ENCODE data around the gene MLH1.

MLH1 gene

DNA sequence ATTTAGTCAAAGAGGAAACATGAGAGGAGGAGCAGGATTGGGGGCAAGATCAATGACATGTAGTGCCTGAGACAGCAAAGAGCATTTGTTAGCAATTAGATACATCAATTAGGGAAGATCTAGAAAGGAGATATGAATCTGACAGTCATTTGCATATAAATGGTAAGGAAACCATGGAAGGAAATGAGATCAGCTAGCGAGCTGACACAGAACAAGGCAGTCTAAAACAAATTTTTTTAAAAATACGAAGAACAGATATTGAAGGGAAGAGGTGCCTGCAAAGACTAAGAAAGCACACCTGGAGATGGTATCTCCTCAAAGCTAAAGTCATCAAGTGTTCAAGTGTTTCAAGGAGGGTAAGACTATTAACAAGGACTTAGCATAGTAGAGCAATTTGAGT is 5.0 kb upstream of the MLH1 start:
- DNase-seq = no peak

DNA sequence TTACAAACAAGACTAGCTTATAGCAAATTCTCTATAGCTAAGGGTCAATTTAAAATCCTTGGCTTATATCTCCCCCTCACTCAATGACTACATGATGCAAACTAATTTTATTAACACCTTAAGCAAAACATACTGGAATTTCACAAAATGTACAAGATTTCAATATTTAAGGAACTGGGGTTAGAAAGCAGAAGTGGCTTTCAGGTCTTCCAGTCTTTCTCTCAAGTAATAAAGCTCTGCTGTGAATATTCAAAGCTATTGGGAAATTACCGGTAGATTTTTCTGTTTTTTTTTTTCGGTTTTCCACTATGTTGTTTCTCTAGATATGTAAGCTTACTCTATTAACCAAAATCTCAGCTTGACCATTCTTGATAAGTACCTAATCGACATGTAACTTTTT is 4.3 kb upstream of the MLH1 start:
- DNase-seq = no peak

DNA sequence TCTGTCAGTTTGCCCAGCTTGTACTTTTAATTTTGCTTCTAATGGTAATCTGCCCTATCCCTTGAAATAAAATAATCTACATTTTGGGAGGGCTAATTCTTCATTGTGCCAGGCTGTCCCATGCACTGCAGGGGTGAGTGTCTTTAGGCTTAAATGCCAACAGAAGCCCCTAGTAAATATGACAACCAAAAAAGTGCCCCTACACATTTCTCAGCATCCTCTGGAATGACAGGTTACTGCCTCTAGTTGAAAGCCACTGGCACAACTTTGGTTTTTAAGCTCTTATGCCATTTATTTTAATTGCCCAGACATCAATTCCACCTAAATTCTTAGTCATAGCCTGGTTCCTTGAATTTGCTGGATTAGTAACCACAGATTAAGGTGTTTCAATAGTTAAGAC is 3.8 kb upstream of the MLH1 start:
- DNase-seq = no peak

DNA sequence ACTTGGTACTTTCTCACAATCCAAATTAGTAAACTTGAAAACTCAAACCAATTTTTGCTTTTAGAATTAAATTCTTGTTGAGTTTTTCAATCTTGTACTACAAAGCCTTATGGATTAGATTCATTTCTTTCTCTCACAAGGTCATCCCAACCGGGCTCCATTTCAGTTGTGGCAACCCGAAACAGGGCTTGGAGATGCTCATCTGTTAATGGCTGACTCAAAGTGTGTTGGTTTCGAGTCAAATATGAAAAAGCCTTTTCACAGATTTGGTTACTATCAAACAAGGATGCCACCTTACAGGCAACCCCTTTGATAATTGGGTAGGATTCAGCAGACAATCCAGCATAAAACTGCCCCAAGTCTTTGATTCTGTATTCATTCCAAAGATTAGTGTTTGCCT is 2.2 kb upstream of the MLH1 start:
- no peak for DNase-seq

DNA sequence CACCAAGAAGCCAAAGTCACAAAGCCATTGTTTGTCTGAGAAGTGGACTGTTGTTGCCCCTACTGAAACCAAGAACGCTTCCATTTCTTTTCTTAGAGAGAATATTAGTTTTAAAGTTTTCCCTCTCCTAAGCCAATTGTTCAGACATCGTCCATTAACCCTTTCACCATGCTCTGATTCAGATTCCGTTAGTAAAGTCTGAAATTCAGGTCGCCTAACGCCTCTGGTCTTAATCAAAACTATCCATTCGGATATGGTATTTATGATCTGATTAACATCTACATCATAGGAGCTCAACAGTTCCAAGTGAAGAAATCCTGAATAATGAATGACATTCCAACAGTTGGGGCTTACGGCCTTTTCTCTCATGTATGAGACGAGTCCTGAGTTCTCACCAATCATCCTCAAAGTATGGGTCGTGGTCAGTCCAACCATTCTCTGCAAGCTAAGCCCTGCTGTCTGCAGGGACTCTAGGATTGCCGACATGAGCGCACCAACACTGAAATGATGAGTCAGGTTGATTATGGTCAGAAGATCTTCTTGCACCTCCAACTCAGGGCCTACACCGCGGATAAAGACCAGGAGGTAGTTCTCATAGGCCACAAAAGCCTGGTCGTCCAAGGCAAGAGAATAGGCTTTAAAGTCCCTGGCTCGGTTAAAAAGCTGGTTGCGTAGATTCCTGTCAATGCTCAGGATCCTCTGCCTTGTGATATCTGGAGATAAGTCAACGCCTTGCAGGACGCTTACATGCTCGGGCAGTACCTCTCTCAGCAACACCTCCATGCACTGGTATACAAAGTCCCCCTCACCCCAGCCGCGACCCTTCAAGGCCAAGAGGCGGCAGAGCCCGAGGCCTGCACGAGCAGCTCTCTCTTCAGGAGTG is 1.2 kb upstream of the MLH1 start:
- DNase-seq = no peak

DNA sequence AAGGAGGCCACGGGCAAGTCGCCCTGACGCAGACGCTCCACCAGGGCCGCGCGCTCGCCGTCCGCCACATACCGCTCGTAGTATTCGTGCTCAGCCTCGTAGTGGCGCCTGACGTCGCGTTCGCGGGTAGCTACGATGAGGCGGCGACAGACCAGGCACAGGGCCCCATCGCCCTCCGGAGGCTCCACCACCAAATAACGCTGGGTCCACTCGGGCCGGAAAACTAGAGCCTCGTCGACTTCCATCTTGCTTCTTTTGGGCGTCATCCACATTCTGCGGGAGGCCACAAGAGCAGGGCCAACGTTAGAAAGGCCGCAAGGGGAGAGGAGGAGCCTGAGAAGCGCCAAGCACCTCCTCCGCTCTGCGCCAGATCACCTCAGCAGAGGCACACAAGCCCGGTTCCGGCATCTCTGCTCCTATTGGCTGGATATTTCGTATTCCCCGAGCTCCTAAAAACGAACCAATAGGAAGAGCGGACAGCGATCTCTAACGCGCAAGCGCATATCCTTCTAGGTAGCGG is 452 bp upstream of the MLH1 start, which contains the start of gene EPM2AIP1:
TSS of gene EPM2AIP1 (minus strand) at position 326 of the 520 bp plus-strand sequence. CDS start at position 272, 54 bp downstream.
- DNase-seq = no peak

DNA sequence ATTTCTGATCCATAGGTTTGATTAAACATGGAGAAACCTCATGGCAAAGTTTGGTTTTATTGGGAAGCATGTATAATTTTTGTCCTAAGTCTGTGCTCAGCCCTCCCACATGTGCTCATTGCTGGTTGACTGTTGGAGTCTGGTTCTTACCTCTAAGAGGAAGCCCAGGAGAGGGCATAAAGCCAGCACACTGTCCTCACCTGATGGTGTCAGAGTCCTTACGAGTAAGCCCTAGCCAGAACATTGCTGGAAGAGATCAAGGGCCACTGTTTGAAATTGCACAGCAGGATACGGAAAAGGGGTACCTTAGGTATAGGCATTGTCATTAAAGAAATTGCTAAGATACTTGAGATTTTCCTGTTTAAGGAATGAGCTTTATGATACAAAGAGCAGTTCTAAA is 21.3 kb downstream of the MLH1 start:
- no peak for DNase-seq

DNA sequence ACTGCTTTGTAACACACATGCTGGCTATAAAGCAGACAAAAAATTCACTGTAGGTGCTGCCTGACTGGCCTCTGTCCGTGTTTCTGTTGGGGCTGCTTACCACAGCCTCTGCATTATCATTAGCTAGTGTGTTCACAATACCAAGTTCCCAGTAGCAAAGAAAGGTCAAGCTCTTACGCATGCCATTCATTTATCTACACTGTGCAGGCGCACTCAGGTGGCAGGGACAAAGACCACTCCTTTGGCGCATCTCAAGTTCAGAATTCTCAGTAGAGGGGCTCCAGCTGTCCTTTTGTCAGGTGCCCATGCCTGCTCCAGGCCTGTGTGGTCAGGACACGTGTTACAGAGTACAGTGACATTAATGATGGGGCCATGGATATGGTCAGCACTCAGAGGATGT is 22.3 kb downstream of the MLH1 start:
- DNase-seq = no peak

DNA sequence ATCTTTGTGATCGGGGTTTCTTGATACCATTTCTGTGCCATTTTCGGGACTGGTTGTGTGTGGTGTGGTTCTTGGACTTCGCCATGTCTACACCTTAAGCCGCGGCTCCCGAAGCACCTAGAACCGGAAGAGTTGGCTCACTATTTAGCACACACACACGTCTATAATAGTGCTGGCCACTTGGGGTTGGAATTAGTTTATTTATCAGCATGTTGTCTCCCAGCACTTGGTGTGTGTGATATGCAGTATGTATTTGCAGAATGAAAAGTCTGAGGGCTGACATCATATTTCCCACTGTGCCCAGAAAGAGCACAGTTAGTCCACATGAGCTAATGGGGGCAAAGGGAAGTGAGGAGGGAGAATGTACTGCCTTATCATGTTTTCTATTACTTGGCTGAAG is 23.6 kb downstream of the MLH1 start:
- no peak for DNase-seq

DNA sequence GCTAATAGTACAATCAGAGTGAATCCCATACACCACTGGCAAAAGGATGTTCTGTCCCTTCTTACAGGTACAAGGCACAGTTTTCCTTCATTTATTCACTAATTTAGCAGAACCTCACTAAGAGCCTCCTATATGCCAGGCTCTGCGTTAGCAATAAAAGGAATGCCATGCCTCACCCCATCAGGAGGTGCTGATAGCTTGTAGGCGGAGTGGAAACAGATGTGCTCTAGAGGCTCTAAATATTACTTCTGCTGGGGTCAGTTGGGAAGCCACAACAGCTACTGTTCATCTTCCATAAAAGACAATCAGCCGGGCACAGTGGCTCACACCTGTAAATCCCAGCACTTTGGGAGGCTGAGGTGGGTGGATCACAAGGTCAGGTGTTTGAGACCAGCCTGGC is 24.4 kb downstream of the MLH1 start:
- no peak for DNase-seq

DNA sequence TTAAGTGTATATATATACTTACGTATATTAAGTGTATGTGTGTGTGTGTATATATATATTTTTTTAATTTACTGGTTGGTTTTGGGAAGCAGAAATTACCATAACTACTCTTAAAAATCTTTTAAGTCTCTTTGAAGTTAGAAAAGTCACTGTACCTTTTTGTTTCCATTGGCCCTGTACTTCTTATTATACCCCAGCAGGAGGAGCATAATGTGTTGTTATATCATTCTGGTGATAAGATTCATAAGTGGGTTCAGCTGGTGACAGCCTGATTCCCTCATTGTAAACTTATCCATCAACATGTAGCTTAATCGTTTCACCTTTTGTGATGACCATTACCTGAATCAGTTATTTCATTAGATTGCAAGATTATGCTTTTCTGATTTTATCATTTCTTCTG is 30.8 kb downstream of the MLH1 start:
- no peak for DNase-seq

DNA sequence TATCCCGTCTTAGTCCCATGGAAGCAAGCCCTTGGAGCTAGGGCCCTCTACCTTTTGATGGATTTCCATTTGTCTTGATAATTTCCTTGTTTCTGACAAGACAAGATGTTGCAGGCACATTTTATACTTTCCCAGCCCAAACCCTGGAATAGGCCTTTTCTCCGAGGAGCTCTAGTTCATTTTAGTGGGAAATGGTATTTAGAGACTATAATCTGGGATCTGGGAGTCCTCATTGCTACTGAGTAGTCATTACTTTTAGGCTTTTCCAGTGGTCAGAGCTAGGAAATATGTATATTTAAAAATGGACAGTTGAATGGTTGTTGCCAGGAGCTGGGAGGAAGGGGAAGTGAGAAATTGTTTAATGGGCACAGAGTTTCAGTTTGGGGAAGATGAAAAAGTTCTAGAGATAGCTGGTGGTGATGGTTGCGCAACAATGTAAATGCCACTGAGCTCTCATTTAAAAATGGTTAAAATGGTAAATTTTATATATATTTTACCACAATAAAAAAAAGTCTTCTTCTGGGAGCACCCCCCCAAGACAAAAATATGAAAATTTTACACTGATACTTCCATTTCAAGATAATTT is 31.6 kb downstream of the MLH1 start:
- DNase-seq = no peak

DNA sequence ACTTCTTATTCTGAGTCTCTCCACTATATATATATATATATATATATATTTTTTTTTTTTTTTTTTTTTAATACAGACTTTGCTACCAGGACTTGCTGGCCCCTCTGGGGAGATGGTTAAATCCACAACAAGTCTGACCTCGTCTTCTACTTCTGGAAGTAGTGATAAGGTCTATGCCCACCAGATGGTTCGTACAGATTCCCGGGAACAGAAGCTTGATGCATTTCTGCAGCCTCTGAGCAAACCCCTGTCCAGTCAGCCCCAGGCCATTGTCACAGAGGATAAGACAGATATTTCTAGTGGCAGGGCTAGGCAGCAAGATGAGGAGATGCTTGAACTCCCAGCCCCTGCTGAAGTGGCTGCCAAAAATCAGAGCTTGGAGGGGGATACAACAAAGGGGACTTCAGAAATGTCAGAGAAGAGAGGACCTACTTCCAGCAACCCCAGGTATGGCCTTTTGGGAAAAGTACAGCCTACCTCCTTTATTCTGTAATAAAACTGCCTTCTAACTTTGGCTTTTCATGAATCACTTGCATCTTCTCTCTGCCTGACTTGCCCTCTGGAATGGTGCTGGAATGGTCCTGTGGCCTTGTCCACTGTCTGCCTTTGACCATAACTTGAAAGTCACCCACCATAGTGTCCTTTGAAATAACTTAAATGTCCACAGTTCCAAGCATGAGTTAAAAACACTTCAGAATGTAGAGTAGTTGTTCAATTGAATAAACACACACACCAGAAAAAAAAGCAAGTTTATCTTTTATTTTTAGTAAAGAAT is 32.4 kb downstream of the MLH1 start:
- DNase-seq = no peak

DNA sequence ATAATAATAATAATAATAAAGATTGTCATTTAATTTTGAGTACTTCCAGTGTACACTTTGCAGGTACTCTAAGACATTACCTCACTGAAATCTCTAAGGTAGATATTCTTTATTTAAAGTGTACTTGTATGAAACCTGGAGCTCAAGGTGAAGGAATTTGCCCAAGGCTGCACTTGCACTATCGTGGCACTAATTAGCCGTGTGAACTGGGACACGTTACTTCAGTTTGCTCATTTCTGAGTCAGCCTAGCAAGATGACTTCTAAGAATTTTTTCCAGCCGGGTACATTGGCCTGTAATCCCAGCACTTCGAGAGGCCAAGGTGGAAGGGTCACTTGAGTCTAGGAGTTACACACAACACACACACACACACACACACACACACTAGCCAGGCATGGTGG is 33.5 kb downstream of the MLH1 start:
- DNase-seq = no peak

DNA sequence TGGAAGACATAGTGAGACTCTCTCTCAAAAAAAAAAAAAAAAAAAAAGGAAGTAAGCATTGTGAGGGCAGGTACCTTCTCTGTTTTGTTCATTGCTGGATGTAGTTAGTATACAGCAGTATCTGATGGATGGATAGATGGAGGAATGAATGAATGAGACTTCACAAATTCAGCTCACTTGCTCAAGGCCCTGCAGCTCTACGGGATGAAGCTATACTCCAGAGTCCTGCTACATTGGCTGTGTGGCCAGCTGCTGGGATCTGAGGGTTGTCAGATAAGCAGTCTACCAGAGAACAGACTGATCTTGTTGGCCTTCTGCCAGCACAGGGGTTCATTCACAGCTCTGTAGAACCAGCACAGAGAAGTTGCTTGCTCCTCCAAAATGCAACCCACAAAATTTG is 35.0 kb downstream of the MLH1 start:
- no peak for DNase-seq

DNA sequence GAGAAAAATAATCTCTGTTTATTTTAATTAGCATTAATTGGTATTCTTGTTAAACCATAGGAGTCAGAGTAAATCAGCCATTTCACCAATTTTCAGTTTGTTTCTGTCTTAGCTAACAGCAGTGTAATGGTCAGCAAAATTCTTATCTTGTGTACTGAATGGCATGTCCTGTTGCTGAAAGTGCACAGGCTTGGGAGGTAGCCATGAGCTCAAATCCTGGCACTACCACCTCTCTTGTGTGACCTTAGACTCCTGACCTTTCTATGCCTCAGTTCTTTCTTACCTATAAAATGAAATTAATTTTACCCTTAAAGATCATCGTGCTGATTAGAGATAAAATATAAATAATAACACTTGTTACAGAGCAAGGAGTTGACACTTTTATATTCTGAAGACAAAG is 35.8 kb downstream of the MLH1 start:
- no peak for DNase-seq

DNA sequence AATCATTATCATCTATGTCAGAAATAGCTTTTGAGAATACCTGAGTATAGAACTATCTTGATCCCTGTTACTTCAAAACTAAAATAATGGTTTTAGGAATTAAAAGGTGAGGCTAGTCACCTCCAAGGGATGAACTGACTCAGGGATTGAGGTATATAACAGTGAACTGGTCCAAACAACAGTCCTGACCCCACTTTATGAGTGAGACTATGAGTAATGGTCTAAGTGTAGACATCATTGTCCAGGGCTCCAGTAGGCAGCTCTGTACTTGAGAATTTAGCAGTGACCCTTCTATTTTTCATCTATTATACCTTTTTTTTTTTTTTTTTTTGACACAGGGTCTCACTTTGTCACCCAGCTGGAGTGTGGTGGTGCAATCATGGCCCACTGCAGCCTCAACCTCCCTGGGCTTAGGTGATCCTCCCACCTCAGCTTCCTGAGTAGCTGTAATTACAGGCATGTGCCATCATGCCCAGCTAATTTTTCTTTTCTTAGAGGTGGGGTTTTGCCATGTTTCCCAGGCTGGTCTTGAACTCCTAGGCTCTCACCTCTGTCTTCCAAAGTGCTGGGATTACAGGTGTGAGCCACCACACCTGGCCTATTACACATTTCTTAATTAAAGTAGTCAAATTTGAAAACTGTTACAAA is 36.3 kb downstream of the MLH1 start:
- no peak for DNase-seq

DNA sequence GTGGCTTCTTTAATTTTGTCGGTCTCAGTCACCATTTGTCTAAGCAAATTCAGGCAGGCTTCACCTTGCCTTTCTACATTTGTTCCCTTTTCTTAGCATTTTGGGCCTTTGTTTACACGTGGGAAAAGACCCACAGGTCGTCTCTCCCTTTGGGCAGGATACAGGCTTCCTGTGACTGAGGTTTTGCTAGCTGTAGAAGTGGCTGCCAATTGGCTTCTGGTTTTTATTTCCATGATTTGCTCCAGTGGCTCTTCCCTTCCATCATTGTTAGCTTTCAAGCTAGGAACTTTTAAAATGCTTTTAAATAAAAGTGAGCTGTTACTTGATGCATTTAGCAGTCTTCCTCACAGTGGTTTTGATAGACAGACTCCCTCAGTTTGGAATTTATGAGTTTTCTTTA is 37.3 kb downstream of the MLH1 start:
- no peak for DNase-seq

DNA sequence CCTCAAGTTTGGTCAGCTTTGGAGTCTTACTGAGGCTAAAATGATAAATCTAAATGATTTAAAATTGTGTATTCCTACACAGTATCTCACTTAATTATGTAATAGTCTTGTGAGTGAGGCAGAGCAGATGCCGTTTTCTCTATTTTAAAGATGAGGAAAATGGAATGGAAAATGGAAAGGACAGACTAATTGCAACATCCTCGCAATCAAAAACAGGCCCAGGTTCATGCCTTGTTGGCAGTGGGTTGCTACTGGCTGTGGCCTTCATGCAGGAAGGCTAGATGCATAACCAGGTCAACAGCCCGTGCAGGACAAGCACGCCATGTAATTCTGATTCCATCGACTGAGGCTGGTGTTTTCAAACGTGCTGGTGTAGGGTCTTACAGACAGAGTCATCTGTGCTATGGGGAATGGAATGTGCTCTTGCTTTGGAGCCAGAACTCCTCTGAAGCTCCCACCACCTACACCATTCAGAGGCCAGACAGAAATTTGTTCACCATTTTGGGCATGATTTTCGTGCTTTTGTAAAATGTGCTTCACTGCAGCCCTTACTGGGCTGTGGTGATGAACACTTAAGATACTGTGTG is 37.9 kb downstream of the MLH1 start:
- DNase-seq = no peak

DNA sequence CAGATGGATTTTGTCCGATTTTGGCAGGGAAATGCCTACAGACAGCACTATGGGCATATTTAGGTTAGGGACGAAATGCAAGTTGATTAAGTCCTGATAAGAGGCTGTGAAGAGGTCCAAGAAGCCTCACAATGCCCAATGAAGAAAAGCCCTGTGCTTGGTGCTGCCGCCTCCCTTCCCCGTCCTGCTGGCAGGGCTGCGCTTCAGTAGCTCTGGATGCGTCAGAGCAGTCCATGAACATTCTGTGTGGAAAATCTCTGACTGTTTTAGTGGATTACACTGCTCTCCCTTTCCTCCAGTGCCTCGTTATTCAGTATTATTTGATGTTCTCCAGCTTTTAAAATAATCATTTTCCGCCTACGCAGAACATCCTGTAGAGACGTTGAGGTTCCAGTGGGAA is 39.6 kb downstream of the MLH1 start:
- DNase-seq = no peak

DNA sequence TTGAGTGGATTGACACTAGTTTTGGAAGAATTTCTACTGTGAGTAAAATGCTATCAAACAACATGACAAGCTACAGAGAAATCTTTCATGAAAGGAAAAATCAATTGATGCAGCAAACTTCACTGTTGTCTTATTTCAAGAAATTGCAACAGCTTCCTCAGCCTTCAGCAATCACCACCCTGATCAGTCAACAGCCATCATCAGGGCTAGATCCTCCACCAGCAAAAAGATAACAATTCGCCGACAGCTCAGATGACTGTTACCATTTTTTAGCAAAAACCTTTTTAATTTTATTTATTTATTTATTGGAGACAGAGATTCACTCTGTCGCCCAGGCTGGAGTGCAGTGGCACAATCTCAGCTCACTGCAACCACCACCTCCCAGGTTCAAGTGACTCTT is 44.0 kb downstream of the MLH1 start:
- no peak for DNase-seq

DNA sequence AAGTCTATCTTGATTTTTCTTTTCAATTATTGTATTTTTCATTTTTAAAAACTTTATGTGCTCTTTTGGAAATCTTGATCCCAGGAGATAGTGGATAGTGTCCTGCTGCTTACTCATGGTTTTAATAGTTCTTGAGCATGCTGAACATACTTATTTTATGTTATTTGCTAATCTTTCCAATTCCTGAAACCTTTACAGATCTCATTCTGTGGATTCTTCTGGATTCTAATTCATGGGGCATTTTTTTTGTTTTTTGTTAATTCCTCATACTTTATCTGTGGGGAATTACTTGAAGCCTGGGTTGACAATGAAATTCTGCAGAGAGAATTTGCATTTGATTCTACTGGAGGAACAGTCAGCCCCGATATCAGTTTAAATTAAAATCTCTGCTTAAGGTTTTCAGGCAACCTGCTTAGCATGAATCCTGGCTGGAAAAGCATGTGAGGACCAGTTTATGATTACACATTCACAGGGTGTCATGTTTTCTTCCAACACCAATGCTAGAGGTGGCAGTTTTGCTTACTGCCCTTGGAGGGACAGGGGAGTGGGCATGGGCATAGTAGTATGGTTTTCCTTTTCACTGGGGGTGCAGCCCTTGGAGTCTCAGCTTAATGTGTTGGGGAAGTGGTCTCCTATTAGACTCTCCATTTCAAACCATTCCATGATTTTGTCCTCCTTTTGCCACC is 46.0 kb downstream of the MLH1 start:
- no peak for DNase-seq
